ENCODE measurements around the gene SLC12A2. TPM values are rescaled to one million over a fixed set of nuclear protein-coding genes. Genes with fewer than 3 reads are reported as not detected.

Gene SLC12A2
- total RNA-seq, 3 donors from 2014 or later: 67.6 to 207 (median 151) TPM

DNA sequence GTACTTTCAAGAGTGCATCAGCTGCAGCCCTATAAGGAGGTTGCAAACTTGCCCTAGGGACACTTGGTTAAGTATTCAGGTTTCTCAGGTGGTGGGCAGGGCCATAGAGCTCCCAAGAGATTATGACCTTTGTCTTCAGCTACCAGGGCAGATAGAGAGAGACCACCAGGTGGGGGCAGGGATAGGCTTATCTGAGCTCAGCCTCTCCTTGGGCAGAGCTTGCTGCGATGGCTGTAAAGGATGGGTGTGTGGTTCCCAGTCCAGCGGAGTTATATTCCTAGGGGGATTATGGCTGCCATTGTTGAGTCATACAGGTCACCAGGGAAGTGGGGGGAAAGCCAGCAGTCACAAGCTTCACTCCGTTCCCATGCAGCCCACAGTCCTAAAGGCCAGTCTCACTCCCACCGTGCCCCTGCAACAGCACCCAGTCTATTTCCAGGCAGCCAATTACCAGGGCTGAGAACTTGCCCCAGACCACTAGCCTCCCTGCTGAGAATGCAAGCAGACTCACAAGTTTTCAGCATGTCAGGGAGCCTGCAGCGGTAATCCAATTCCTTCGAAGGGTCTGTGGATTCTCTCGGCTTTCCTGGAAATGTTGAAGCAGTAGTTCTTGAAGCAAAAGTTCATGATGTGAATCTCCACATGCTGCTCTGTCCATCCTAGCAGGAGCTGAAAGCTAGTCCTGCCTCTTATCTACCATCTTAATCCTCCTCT lies 151.5 kb downstream of the SLC12A2 start:
- ATAC-seq (no peak), DNase-seq (no peak)
- Histone ChIP-seq H3K4me1 (ENCODE audit: low read depth) (no peaks in the 10 kb centered on the region), H3K9me3 (no peaks in the 10 kb centered on the region), H3K36me3 (ENCODE audit: low read depth) (no peaks in the 10 kb centered on the region), H3K4me3 (no peak overlapping the region)
- TF ChIP-seq, protein P1, sequence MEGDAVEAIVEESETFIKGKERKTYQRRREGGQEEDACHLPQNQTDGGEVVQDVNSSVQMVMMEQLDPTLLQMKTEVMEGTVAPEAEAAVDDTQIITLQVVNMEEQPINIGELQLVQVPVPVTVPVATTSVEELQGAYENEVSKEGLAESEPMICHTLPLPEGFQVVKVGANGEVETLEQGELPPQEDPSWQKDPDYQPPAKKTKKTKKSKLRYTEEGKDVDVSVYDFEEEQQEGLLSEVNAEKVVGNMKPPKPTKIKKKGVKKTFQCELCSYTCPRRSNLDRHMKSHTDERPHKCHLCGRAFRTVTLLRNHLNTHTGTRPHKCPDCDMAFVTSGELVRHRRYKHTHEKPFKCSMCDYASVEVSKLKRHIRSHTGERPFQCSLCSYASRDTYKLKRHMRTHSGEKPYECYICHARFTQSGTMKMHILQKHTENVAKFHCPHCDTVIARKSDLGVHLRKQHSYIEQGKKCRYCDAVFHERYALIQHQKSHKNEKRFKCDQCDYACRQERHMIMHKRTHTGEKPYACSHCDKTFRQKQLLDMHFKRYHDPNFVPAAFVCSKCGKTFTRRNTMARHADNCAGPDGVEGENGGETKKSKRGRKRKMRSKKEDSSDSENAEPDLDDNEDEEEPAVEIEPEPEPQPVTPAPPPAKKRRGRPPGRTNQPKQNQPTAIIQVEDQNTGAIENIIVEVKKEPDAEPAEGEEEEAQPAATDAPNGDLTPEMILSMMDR (IDR thresholded peaks at IDR 0.05): no peak
- intact Hi-C loops (cut with DNase I, micrococcal nuclease): no loop called here

DNA sequence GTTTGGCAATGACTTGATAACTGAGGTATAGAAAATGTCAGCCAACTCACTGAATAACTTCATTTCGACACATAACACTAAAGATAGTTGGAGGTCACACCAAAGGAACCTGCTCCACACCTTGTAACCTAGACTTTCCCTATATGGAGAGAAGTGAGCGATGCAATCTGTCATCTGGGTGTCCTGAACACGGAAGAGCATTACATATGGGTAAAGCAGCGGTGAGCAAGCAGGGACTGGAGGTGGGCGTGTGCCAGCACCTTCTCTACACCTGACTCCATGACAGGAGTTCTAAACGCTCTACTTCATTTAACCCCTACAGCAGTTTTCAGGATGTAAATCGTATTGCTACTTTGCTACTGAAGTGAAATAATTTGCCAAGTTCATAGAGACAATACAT lies 152.8 kb downstream of the SLC12A2 start:
- H3K9me3 ChIP-seq: no peaks in the 10 kb centered on the region
- TF ChIP-seq, protein P1 (IDR thresholded peaks at IDR 0.05): no peak
- no peaks in the 10 kb centered on the region for H3K4me1 ChIP-seq (ENCODE audit: low read depth)
- no peak for DNase-seq
- no peak for ATAC-seq
- no peaks in the 10 kb centered on the region for H3K36me3 ChIP-seq (ENCODE audit: low read depth)
- H3K4me3 ChIP-seq: no peak overlapping the region
- intact Hi-C loops (cut with DNase I, micrococcal nuclease): no loop called here

DNA sequence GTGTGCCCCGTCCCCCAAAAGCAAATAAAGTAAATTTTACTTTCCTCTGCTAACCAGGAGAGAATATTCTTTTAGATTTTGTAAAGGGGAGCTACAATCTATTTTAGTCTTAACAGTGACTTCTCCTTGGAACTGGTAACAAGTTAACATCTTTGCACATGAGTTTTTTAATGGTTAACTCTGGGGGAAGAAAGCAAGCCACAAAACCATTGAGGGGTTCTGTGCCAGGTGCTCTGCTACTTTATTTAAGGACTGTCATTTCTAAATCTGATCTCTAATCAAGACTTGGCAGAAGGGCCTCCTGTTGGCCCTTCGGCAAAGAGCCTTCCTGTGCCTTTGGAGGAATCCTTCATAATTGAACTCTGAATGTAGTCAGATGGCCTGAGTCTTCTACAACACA lies 153.4 kb downstream of the SLC12A2 start:
- TF ChIP-seq, protein P1 (IDR thresholded peaks at IDR 0.05): no peak
- H3K4me3 ChIP-seq: no peak overlapping the region
- intact Hi-C loops (cut with DNase I, micrococcal nuclease): no loop called here
- no peaks in the 10 kb centered on the region for H3K4me1 ChIP-seq (ENCODE audit: low read depth)
- no peak for DNase-seq
- no peak for ATAC-seq
- no peaks in the 10 kb centered on the region for H3K9me3 ChIP-seq
- no peaks in the 10 kb centered on the region for H3K36me3 ChIP-seq (ENCODE audit: low read depth)

DNA sequence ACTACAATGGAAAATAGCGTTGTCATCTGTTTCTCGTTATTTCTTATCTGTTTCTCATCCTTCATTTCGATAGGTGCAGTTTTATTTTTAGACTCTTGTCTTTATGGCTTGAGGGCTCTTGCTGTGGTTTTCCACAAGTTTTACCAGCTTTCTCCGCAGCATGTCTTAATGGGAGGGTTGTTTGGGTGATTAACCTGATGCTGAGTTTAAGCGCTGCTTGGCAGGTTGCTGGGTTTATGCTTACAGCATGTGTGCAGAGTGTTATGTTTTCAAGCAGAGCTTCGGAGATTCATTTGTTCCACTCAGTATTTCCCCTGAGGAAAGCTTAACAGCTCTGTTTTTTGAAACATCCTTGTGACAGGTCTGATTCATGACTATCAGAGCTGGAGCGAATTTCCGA lies 154.0 kb downstream of the SLC12A2 start:
- Histone ChIP-seq H3K4me3 (no peak overlapping the region), H3K4me1 (ENCODE audit: low read depth) (no peaks in the 10 kb centered on the region), H3K36me3 (ENCODE audit: low read depth) (no peaks in the 10 kb centered on the region), H3K9me3 (no peaks in the 10 kb centered on the region)
- DNase-seq (no peak), ATAC-seq (no peak)
- TF ChIP-seq, protein P1 (IDR thresholded peaks at IDR 0.05): no peak
- intact Hi-C loops (cut with DNase I, micrococcal nuclease): no loop called here
